GM19468 (cell line): ENCODE results near the gene ARL17A.
"Not testable (repeated sequence)": the region's sequence is repeated elsewhere in the genome, so short reads cannot be mapped to it uniquely, and the experiment has no call there.

Source experiments
- ATAC-seq: cut with Tn5 transposase; IDR thresholded peaks from one replicate; pipeline ENCODE4 v1.9.1; 2021; ENCODE audit warnings: mild to moderate bottlenecking, moderate library complexity, moderate number of reproducible peaks; ENCODE audit not compliant: unreplicated experiment; ENCODE audit errors: extremely low read depth

ARL17A gene

GRCh38 chr17:46560048-46560447 lies 19.4 kb downstream of the ARL17A start:
- ATAC-seq: not testable (repeated sequence)

GRCh38 chr17:46559155-46559554 lies 20.3 kb downstream of the ARL17A start:
- ATAC-seq: not testable (repeated sequence)

- not testable (repeated sequence) for ATAC-seq
These were observed 30.9 kb downstream of the ARL17A start for GRCh38 chr17:46548607-46549006.

- ATAC-seq: not testable (repeated sequence)
These were observed 44.8 kb downstream of the ARL17A start for GRCh38 chr17:46534716-46535115.

- not testable (repeated sequence) for ATAC-seq
These were observed 67.3 kb downstream of the ARL17A start, which contains the start of gene LRRC37A2 for GRCh38 chr17:46512168-46512567. Gene LRRC37A2, plus strand, starts transcription at chr17:46512468. Its CDS starts 245 bp downstream, at chr17:46512713.

GRCh38 chr17:46505896-46506295 lies 73.6 kb downstream of the ARL17A start:
- not testable (repeated sequence) for ATAC-seq

- ATAC-seq: not testable (repeated sequence)
These were observed 79.9 kb downstream of the ARL17A start for GRCh38 chr17:46499437-46500139.

- not testable (repeated sequence) for ATAC-seq
These were observed 87.5 kb downstream of the ARL17A start for GRCh38 chr17:46492021-46492420.

- ATAC-seq: not testable (repeated sequence)
These were observed 98.2 kb downstream of the ARL17A start for GRCh38 chr17:46481310-46481709.

GRCh38 chr17:46478823-46479222 lies 100.7 kb downstream of the ARL17A start:
- ATAC-seq: not testable (repeated sequence)

- ATAC-seq: not testable (repeated sequence)
These were observed 103.9 kb downstream of the ARL17A start for GRCh38 chr17:46475583-46475982.

- not testable (repeated sequence) for ATAC-seq
These were observed 105.0 kb downstream of the ARL17A start for GRCh38 chr17:46474489-46474888.

GRCh38 chr17:46467618-46468017 lies 111.9 kb downstream of the ARL17A start:
- ATAC-seq: not testable (repeated sequence)
